Measurements from ENCODE around the gene ENGASE. TPM values are rescaled to one million over a fixed set of nuclear protein-coding genes. Genes with fewer than 3 reads are reported as not detected.
A peak's percentile ranks its signal among the peaks of the same experiment; 100 is the strongest.

Gene ENGASE
- total and polyA plus RNA-seq, 2 experiments from 2014 or later: 48.8 to 69.8 TPM

DNA sequence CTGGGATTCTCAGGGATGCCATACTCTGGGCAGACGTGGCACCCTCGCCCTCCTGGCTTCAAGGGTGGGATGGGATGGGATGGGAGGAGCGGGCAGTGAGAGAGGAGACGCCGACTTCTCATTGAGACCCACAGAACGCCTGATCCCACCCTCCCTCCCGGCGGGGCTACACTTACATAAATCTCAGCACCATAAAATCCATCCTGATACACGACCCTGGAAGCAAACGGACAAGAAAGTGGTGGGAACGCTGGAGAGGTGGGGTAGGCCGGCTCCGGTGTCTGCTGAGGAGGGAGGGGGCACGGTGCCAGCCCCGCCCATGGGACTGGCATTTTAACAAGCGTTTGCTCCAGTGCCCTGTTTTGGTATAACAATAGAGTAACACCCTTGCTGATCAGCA, 21.9 kb downstream of the ENGASE start:
- TF ChIP-seq, protein P1, sequence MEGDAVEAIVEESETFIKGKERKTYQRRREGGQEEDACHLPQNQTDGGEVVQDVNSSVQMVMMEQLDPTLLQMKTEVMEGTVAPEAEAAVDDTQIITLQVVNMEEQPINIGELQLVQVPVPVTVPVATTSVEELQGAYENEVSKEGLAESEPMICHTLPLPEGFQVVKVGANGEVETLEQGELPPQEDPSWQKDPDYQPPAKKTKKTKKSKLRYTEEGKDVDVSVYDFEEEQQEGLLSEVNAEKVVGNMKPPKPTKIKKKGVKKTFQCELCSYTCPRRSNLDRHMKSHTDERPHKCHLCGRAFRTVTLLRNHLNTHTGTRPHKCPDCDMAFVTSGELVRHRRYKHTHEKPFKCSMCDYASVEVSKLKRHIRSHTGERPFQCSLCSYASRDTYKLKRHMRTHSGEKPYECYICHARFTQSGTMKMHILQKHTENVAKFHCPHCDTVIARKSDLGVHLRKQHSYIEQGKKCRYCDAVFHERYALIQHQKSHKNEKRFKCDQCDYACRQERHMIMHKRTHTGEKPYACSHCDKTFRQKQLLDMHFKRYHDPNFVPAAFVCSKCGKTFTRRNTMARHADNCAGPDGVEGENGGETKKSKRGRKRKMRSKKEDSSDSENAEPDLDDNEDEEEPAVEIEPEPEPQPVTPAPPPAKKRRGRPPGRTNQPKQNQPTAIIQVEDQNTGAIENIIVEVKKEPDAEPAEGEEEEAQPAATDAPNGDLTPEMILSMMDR (IDR thresholded peaks at IDR 0.05; ENCODE audit: low read depth, low read length): no peak
- Histone ChIP-seq H3K27ac (no peak overlapping the region), H3K4me1 (ENCODE audit: low read depth) (peaks cover 3% of the 10 kb centered on the region), H3K36me3 (no peaks in the 10 kb centered on the region), H3K9me3 (ENCODE audit: low read depth) (no peaks in the 10 kb centered on the region), H3K27me3 (peaks cover 15% of the 10 kb centered on the region), H3K4me3 (no peak overlapping the region)
- no peak for DNase-seq (ENCODE audit: low read depth in 1 of 2, low spot score in 1 of 2)

DNA sequence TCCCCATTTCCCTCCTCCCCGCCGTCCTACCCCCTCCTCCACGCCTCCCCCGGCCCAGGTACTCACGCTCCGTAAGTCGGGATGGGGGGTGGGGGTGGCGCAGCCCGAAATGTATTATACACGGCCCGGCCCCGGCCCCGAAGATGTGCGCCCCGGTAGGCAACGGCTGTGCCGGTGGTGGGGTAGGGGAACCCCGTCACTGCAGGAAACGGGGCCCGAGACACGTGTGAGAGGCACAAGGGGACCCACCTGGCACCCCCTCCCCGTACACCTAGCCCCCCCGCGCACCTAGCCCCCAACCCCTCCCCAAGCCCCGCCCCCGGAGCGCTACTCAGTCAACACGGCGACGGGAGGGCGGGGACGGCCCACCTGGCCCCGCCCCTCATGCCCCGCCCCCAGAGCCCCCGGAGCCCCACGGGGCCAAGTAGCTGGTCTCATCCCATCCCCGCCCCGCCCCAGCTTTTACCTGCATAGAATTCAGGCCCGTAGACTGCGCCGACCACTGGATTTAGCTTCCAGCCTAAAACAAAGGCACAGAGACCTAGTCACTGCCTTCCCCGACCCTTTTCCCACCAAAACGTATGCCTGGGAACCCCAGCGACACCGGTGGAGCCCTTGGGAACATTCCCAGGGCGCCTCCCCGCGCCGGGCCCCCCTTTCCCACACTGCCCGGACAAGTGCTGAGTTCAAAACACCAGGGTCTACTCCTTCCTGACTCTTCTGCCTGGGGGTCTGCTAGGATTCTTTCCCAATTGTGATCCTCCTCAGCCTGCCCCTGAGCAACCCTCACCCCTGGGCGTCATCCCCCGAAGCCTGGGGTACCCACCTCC, 22.8 kb downstream of the ENGASE start:
- peak overlapping the region; percentile 10 for H3K4me3 ChIP-seq
- H3K9me3 ChIP-seq (ENCODE audit: low read depth): no peaks in the 10 kb centered on the region
- H3K27ac ChIP-seq: no peak overlapping the region
- H3K36me3 ChIP-seq: no peaks in the 10 kb centered on the region
- peaks cover 3% of the 10 kb centered on the region for H3K4me1 ChIP-seq (ENCODE audit: low read depth)
- TF ChIP-seq, protein P1 (IDR thresholded peaks at IDR 0.05; ENCODE audit: low read depth, low read length): no peak
- no peak for DNase-seq (ENCODE audit: low read depth in 1 of 2, low spot score in 1 of 2)
- H3K27me3 ChIP-seq: peaks cover 15% of the 10 kb centered on the region

DNA sequence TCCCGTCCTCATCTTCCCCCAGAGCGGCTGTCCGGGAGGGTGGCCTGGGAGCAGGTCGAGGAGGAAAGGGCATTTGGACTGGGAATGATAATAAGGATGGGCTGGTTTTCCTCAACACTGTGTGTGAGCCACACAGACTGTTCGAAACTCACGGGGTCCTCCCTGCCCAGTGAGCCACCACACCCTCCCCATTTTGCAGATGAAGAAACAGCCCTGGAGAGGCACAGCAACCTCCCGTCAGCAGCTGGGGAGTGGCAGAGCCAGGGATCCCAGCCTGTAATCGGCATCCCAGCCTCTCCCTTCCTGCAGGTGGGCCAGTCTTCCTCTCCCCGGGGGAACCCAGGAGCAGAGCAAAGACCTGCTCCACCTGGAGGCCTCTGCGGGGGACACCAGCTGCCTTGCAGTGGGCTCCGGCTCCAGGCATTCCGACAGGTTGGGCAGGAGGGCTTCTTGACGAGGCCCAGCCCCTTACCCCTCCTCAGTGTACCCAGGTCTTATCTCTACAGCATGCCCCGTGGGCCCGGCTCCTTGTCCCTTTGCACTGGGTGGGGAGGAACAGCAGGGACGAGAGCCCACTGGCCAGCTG, 23.8 kb downstream of the ENGASE start:
- TF ChIP-seq, protein P1 (IDR thresholded peaks at IDR 0.05; ENCODE audit: low read depth, low read length): no peak
- H3K9me3 ChIP-seq (ENCODE audit: low read depth): no peaks in the 10 kb centered on the region
- peaks cover 15% of the 10 kb centered on the region for H3K27me3 ChIP-seq
- H3K4me1 ChIP-seq (ENCODE audit: low read depth): peaks cover 4% of the 10 kb centered on the region
- no peak for DNase-seq (ENCODE audit: low read depth in 1 of 2, low spot score in 1 of 2)
- no peak overlapping the region for H3K27ac ChIP-seq
- H3K36me3 ChIP-seq: no peaks in the 10 kb centered on the region
- H3K4me3 ChIP-seq: no peak overlapping the region

DNA sequence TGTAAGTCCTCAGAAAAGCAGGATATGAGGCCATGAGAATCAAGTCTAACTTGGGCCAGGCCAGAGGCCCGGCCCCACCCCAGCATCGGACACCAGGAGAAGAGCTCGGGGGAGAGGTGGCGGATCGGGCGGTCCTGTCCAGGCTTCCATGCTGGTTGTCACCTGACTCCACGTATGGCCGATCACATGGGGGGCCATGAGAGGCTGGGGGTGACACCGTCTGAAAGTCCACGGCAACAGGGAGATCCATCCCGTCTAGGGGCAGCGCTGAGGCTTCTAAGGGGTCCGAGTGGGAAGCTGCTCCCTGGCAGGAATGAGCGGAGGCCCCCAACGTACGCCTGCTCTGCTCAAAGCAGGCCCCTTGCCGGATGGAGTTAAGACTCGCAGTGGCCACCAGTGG, 25.8 kb downstream of the ENGASE start:
- H3K9me3 ChIP-seq (ENCODE audit: low read depth): no peaks in the 10 kb centered on the region
- no peak overlapping the region for H3K4me3 ChIP-seq
- peaks cover 2% of the 10 kb centered on the region for H3K4me1 ChIP-seq (ENCODE audit: low read depth)
- TF ChIP-seq, protein P1 (IDR thresholded peaks at IDR 0.05; ENCODE audit: low read depth, low read length): no peak
- peaks cover 15% of the 10 kb centered on the region for H3K27me3 ChIP-seq
- no peaks in the 10 kb centered on the region for H3K36me3 ChIP-seq
- no peak for DNase-seq (ENCODE audit: low read depth in 1 of 2, low spot score in 1 of 2)
- H3K27ac ChIP-seq: no peak overlapping the region

DNA sequence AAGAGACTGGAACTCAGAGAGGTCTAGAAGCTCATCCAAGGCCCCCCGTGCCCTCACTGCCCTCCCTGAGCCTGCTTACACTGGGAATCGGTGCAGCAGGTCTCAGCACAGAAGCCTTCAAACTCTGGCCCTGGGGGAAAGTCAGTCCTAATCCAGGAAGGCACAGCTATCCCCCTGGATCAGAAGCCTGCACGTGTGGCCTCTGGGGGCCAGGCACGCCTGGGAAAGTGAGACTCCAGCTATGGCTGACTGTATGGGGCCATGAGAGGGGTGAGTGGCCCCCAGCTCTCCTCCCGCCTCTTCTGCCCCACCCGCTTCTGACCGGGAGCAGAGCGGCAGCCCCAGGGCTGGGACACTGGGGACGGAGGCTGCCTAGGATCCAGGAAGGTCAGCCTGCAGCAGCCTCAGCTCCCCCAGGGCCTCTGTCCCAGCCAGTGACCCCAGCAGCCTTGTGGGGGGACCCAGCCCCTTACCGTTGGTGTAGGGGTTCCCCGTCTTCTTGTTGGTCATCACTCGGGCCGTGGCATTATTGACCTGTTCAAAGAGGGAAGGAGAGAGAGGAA, 26.6 kb downstream of the ENGASE start:
- DNase-seq (ENCODE audit: low read depth in 1 of 2, low spot score in 1 of 2): peak in 1 of 2 donors; percentile 15

More for the DNA sequence above, 26.6 kb downstream of the ENGASE start:
- Histone ChIP-seq H3K9me3 (ENCODE audit: low read depth) (no peaks in the 10 kb centered on the region), H3K4me3 (no peak overlapping the region), H3K4me1 (ENCODE audit: low read depth) (peaks cover 2% of the 10 kb centered on the region), H3K27ac (no peak overlapping the region), H3K36me3 (no peaks in the 10 kb centered on the region), H3K27me3 (peaks cover 14% of the 10 kb centered on the region)
- TF ChIP-seq, protein P1 (IDR thresholded peaks at IDR 0.05; ENCODE audit: low read depth, low read length): no peak

Measured in cardiac muscle cell (in vitro differentiated cells and primary cell).